Kidney epithelial cell (primary cell): ENCODE measurements around the gene TINAGL1. TPM values are rescaled to one million over a fixed set of nuclear protein-coding genes. Genes with fewer than 3 reads are reported as not detected.

ENCODE experiments used
- DNase-seq: peaks from one replicate; pipeline ENCODE4 v3.0.0-alpha.2; 2010; ENCODE audit warnings: low read depth
- H3K27me3 ChIP-seq: 2 replicates; pipeline ENCODE4 v1.6.0; 2011; ENCODE audit warnings: low read length; ENCODE audit not compliant: control insufficient read depth, insufficient read depth
- H3K36me3 ChIP-seq: 2 replicates; pipeline ENCODE4 v1.5.1; 2011; ENCODE audit warnings: low read length; ENCODE audit not compliant: control insufficient read depth, insufficient read depth
- H3K4me3 ChIP-seq: 2 replicates; pipeline ENCODE4 v1.5.1; 2011; ENCODE audit warnings: low read depth, mild to moderate bottlenecking, control low read depth, low read length
- CTCF ChIP-seq: IDR thresholded peaks from 2 replicates; pipeline ENCODE4 v1.5.1; 2011; ENCODE audit warnings: mild to moderate bottlenecking, moderate library complexity, low read length, control low read depth, inconsistent platforms; ENCODE audit not compliant: insufficient read depth, poor library complexity, severe bottlenecking
- total RNA-seq: library from RNA; depleted of rRNA; stranded (reverse); fragments of >200 nt; gene quantifications from 2 replicates; pipeline ENCODE4 v1.2.3, GENCODE V29; 2015

Gene TINAGL1
- total RNA-seq, 1 donor from 2014 or later: 140 TPM

- H3K27me3 ChIP-seq: no peaks in the 10 kb centered on the region
- no peak overlapping the region for H3K4me3 ChIP-seq
- TF ChIP-seq CTCF: no peak
- DNase-seq: no peak
- no peaks in the 10 kb centered on the region for H3K36me3 ChIP-seq
These were observed 3.1 kb downstream of the TINAGL1 start for GRCh38 chr1:31579374-31579773.

GRCh38 chr1:31580513-31580870 lies 4.2 kb downstream of the TINAGL1 start:
- Histone ChIP-seq H3K27me3 (no peaks in the 10 kb centered on the region), H3K4me3 (no peak overlapping the region), H3K36me3 (no peaks in the 10 kb centered on the region)
- TF ChIP-seq CTCF: no peak
- DNase-seq: no peak

GRCh38 chr1:31580891-31581603 lies 4.7 kb downstream of the TINAGL1 start:
- Histone ChIP-seq H3K36me3 (no peaks in the 10 kb centered on the region), H3K27me3 (no peaks in the 10 kb centered on the region), H3K4me3 (no peak overlapping the region)
- DNase-seq: no peak
- TF ChIP-seq CTCF: no peak

- H3K4me3 ChIP-seq: no peak overlapping the region
- no peak for TF ChIP-seq CTCF
- no peaks in the 10 kb centered on the region for H3K36me3 ChIP-seq
- H3K27me3 ChIP-seq: no peaks in the 10 kb centered on the region
- no peak for DNase-seq
These were observed 5.8 kb downstream of the TINAGL1 start for GRCh38 chr1:31581821-31582810.

GRCh38 chr1:31583082-31583994 lies 7.0 kb downstream of the TINAGL1 start:
- Histone ChIP-seq H3K36me3 (no peaks in the 10 kb centered on the region), H3K27me3 (no peaks in the 10 kb centered on the region), H3K4me3 (no peak overlapping the region)
- no peak for TF ChIP-seq CTCF
- DNase-seq: no peak
